Skeletal muscle satellite cell (primary cell): Measurements from ENCODE around the gene GPR82. TPM values are rescaled to one million over a fixed set of nuclear protein-coding genes. Genes with fewer than 3 reads are reported as not detected.
A peak's percentile ranks its signal among the peaks of the same experiment; 100 is the strongest.

Experiments used
- H3K27me3 ChIP-seq: 2 replicates; pipeline ENCODE4 v1.7.0; 2013; ENCODE audit warnings: low read length; ENCODE audit not compliant: control insufficient read depth, insufficient read depth
- H3K36me3 ChIP-seq: 2 replicates; pipeline ENCODE4 v1.7.0; 2013; ENCODE audit warnings: mild to moderate bottlenecking, control low read depth, low read length; ENCODE audit not compliant: insufficient read depth
- H3K4me1 ChIP-seq: 2 replicates; pipeline ENCODE4 v1.7.0; 2013; ENCODE audit warnings: low read length; ENCODE audit not compliant: control insufficient read depth, insufficient read depth
- H3K4me2 ChIP-seq: 2 replicates; pipeline ENCODE4 v1.7.0; 2013; ENCODE audit warnings: mild to moderate bottlenecking, low read length
- H3K4me3 ChIP-seq: 2 replicates; pipeline ENCODE4 v1.7.0; 2013; ENCODE audit warnings: low read length
- H3K9ac ChIP-seq: 2 replicates; pipeline ENCODE4 v1.7.0; 2013; ENCODE audit warnings: mild to moderate bottlenecking, low read depth, low read length, moderate library complexity
- H3K9me3 ChIP-seq: replicated peaks from 2 replicates; pipeline ENCODE4 v1.7.0; 2013; ENCODE audit warnings: mild to moderate bottlenecking, control low read depth, low read length
- small RNA-seq: library from RNA; depleted of rRNA; stranded (forward); fragments of <200 nt; gene quantifications from one replicate; pipeline ENCODE3, GENCODE V24; 2012

Gene GPR82

DNA sequence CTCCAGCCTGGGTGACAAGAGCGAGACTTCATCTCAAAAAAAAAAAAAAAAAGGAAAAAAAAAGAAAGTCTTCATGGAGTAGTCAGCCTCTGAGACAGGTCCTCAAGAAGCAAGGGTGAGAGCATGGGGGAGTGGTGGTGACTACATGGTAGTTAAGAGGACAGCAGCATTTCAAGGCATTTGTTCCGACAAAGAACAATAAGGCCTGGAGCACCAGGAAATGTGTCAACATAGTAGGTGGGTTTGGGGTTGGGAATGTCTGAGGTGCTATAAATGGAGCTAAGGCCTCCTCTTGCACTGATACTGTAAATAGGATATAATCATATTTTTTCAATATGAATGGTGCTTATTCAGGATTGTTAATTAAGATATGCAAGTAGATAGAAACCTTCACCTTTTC, 34.4 kb downstream of the GPR82 start:
- no peak overlapping the region for H3K9ac ChIP-seq
- H3K4me3 ChIP-seq = no peak overlapping the region
- H3K4me1 ChIP-seq = no peaks in the 10 kb centered on the region
- H3K27me3 ChIP-seq = peaks cover 4% of the 10 kb centered on the region
- H3K9me3 ChIP-seq = no peaks in the 10 kb centered on the region
- H3K4me2 ChIP-seq = no peak overlapping the region
- no peaks in the 10 kb centered on the region for H3K36me3 ChIP-seq

- peaks cover 4% of the 10 kb centered on the region for H3K27me3 ChIP-seq
- no peaks in the 10 kb centered on the region for H3K36me3 ChIP-seq
Measured at GRCh38 chrX:41759817-41760216, 35.8 kb downstream of the GPR82 start.

GRCh38 chrX:41761169-41761568, 37.2 kb downstream of the GPR82 start:
- Histone ChIP-seq H3K36me3 (no peaks in the 10 kb centered on the region), H3K9ac (no peak overlapping the region), H3K4me3 (no peak overlapping the region), H3K27me3 (peaks cover 4% of the 10 kb centered on the region), H3K9me3 (no peaks in the 10 kb centered on the region), H3K4me2 (no peak overlapping the region), H3K4me1 (no peaks in the 10 kb centered on the region)

More at GRCh38 chrX:41759817-41760216, 35.8 kb downstream of the GPR82 start:
- no peaks in the 10 kb centered on the region for H3K4me1 ChIP-seq
- no peaks in the 10 kb centered on the region for H3K9me3 ChIP-seq
- no peak overlapping the region for H3K4me3 ChIP-seq
- no peak overlapping the region for H3K9ac ChIP-seq
- no peak overlapping the region for H3K4me2 ChIP-seq

DNA sequence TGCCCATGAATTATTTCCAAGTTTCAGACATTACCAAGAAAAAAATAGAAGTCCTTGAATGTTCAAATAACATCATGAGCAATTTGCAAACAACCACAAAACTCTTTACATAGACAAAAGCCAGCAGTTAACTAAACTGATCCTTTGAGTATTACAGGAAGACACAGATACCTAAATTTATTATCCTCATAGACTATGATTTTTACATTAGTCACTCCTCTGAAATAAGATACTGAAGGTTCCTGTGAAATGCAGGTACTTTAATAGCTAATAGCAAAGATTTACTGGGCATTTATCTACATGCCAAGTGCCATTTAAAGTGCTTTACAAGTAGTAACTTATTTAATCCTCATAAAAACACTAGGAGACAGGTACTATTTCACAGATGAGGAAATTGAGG, 37.7 kb downstream of the GPR82 start:
- Histone ChIP-seq H3K9ac (no peak overlapping the region), H3K4me2 (no peak overlapping the region), H3K36me3 (no peaks in the 10 kb centered on the region), H3K4me1 (no peaks in the 10 kb centered on the region), H3K4me3 (no peak overlapping the region), H3K27me3 (peaks cover 4% of the 10 kb centered on the region), H3K9me3 (no peaks in the 10 kb centered on the region)

DNA sequence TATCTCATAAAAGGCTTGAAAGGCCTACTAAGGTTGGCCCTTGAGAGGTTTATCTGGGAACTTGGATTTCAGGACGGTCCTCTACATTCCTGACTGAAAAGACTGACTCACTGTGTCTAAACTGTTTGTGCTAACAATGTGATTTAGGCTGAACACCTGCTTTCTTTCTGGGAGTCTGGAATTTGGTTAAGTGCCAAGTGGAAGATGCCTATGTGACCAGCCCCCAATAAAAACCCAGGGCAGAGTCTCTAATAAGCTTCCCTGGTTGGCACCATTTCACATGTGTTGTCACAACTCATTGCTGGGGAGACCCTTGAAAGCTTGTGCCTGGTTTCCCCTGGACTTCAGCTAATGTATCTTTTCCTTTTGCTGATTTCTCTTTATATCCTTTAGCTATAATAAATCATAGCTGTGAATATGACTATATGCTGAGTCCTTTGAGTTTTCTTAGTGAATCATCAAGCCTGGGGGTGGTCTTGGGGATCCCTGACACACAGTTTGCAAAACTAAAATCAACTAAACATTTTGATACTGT, 55.1 kb downstream of the GPR82 start:
- Histone ChIP-seq H3K4me1 (peaks cover 6% of the 10 kb centered on the region), H3K9me3 (no peaks in the 10 kb centered on the region), H3K36me3 (no peaks in the 10 kb centered on the region), H3K9ac (no peak overlapping the region), H3K27me3 (no peaks in the 10 kb centered on the region), H3K4me3 (no peak overlapping the region), H3K4me2 (peak overlapping the region; percentile 69)

Small RNA genes lying within 50 kb of the gene (small RNA-seq; reads per million reads assigned to genes)
- gene RN7SL144P = not detected
